ENCODE data around the gene CATSPERZ. TPM values are rescaled to one million over a fixed set of nuclear protein-coding genes. Genes with fewer than 3 reads are reported as not detected.
"Not testable (repeated sequence)": the region's sequence is repeated elsewhere in the genome, so short reads cannot be mapped to it uniquely, and the experiment has no call there.

CATSPERZ gene
- total and polyA plus RNA-seq, 2 experiments from 2014 or later = 0.46 TPM; not detected in 1

- no peak overlapping the region for H3K4me3 ChIP-seq
- no peak overlapping the region for H3K4me2 ChIP-seq
- peaks cover 14% of the 10 kb centered on the region for H3K79me2 ChIP-seq
- no peaks in the 10 kb centered on the region for H3K9me3 ChIP-seq (ENCODE audit: low read depth)
- no peaks in the 10 kb centered on the region for H4K20me1 ChIP-seq (ENCODE audit: insufficient read depth, poor library complexity, severe bottlenecking)
- WGBS (ENCODE audit: low lambda C conversion rate, missing lambda C conversion rate) = 87% methylated on average over 5 of the region's 5 CpGs
- no peak overlapping the region for H3K27ac ChIP-seq
- H3K27me3 ChIP-seq = no peaks in the 10 kb centered on the region
- peak; percentile 3 for DNase-seq (ENCODE audit: low spot score)
- H3K4me1 ChIP-seq (ENCODE audit: insufficient read depth) = peaks cover 20% of the 10 kb centered on the region
- no peaks in the 10 kb centered on the region for H3K9me2 ChIP-seq (replicated peaks; ENCODE audit: insufficient read depth)
- H3K36me3 ChIP-seq (replicated peaks; ENCODE audit: insufficient read depth, low read depth) = no peaks in the 10 kb centered on the region
- TF ChIP-seq, protein P1, sequence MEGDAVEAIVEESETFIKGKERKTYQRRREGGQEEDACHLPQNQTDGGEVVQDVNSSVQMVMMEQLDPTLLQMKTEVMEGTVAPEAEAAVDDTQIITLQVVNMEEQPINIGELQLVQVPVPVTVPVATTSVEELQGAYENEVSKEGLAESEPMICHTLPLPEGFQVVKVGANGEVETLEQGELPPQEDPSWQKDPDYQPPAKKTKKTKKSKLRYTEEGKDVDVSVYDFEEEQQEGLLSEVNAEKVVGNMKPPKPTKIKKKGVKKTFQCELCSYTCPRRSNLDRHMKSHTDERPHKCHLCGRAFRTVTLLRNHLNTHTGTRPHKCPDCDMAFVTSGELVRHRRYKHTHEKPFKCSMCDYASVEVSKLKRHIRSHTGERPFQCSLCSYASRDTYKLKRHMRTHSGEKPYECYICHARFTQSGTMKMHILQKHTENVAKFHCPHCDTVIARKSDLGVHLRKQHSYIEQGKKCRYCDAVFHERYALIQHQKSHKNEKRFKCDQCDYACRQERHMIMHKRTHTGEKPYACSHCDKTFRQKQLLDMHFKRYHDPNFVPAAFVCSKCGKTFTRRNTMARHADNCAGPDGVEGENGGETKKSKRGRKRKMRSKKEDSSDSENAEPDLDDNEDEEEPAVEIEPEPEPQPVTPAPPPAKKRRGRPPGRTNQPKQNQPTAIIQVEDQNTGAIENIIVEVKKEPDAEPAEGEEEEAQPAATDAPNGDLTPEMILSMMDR (IDR thresholded peaks at IDR 0.05; ENCODE audit: poor library complexity) = no peak
- TF ChIP-seq EZH2 (IDR thresholded peaks at IDR 0.05; ENCODE audit: borderline replicate concordance) = no peak
- TF ChIP-seq EZH2phosphoT487 (IDR thresholded peaks at IDR 0.05; ENCODE audit: low read depth, severe bottlenecking, unreplicated experiment) = no peak
- no peak overlapping the region for H2AFZ ChIP-seq
Measured at GRCh38 chr11:64323373-64323772, 23.2 kb downstream of the CATSPERZ start.

GRCh38 chr11:64323984-64324383 lies 23.8 kb downstream of the CATSPERZ start:
- H3K27ac ChIP-seq; H3K27me3 ChIP-seq; H3K36me3 ChIP-seq (replicated peaks; ENCODE audit: insufficient read depth, low read depth); H3K9me2 ChIP-seq (replicated peaks; ENCODE audit: insufficient read depth); H3K79me2 ChIP-seq; H4K20me1 ChIP-seq (ENCODE audit: insufficient read depth, poor library complexity, severe bottlenecking); H3K4me3 ChIP-seq; H3K4me2 ChIP-seq; H3K9me3 ChIP-seq (ENCODE audit: low read depth); H2AFZ ChIP-seq: not testable (repeated sequence)
- H3K4me1 ChIP-seq (ENCODE audit: insufficient read depth) = peaks cover 18% of the 10 kb centered on the region
- WGBS (ENCODE audit: low lambda C conversion rate, missing lambda C conversion rate) = 89% methylated on average over 4 of the region's 4 CpGs
- DNase-seq (ENCODE audit: low spot score) = peak; percentile 2

GRCh38 chr11:64324692-64325469 lies 24.7 kb downstream of the CATSPERZ start:
- no peaks in the 10 kb centered on the region for H3K36me3 ChIP-seq (replicated peaks; ENCODE audit: insufficient read depth, low read depth)
- H3K27me3 ChIP-seq = no peaks in the 10 kb centered on the region
- no peak overlapping the region for H3K27ac ChIP-seq
- peak; percentile 3 for DNase-seq (ENCODE audit: low spot score)
- no peaks in the 10 kb centered on the region for H4K20me1 ChIP-seq (ENCODE audit: insufficient read depth, poor library complexity, severe bottlenecking)
- H3K9me3 ChIP-seq (ENCODE audit: low read depth) = no peaks in the 10 kb centered on the region
- no peak overlapping the region for H3K4me2 ChIP-seq
- TF ChIP-seq EZH2phosphoT487 (IDR thresholded peaks at IDR 0.05; ENCODE audit: low read depth, severe bottlenecking, unreplicated experiment) = no peak
- TF ChIP-seq, protein P1 (IDR thresholded peaks at IDR 0.05; ENCODE audit: poor library complexity) = no peak
- TF ChIP-seq EZH2 (IDR thresholded peaks at IDR 0.05; ENCODE audit: borderline replicate concordance) = no peak
- no peak overlapping the region for H2AFZ ChIP-seq
- H3K9me2 ChIP-seq (replicated peaks; ENCODE audit: insufficient read depth) = no peaks in the 10 kb centered on the region
- no peaks in the 10 kb centered on the region for H3K79me2 ChIP-seq
- WGBS (ENCODE audit: low lambda C conversion rate, missing lambda C conversion rate) = 83% methylated on average over 11 of the region's 11 CpGs
- H3K4me3 ChIP-seq = no peak overlapping the region
- H3K4me1 ChIP-seq (ENCODE audit: insufficient read depth) = peaks cover 15% of the 10 kb centered on the region

DNA sequence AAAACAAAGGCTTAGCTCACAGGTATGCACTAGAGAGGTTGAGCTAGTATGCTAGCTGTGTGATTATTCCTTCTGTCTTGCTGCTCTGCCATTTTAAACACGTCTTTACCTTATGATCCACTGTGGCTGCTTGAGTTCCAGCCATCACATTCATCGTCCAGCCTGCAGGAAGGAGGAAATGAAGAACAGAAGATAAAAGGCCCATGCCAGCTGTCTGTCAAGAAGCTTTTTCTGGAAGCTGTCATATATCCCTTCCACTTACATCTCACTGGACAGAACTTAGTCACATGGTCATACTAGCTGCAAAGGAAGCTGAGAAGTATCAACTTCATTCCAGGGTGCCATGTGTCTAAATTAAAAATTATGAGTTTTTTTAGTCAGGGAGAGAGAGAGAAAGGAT lies 27.2 kb downstream of the CATSPERZ start:
- Histone ChIP-seq H3K36me3 (replicated peaks; ENCODE audit: insufficient read depth, low read depth) (no peaks in the 10 kb centered on the region), H3K27ac (no peak overlapping the region), H3K4me2 (no peak overlapping the region), H3K4me3 (no peak overlapping the region), H3K9me3 (ENCODE audit: low read depth) (no peaks in the 10 kb centered on the region), H4K20me1 (ENCODE audit: insufficient read depth, poor library complexity, severe bottlenecking) (no peaks in the 10 kb centered on the region), H3K9me2 (replicated peaks; ENCODE audit: insufficient read depth) (no peaks in the 10 kb centered on the region), H3K27me3 (no peaks in the 10 kb centered on the region), H3K79me2 (no peaks in the 10 kb centered on the region), H3K4me1 (ENCODE audit: insufficient read depth) (no peaks in the 10 kb centered on the region), H2AFZ (no peak overlapping the region)
- 83% methylated on average over 2 of the region's 2 CpGs for WGBS (ENCODE audit: low lambda C conversion rate, missing lambda C conversion rate)
- DNase-seq (ENCODE audit: low spot score) = no peak
- no peak for TF ChIP-seq EZH2 (IDR thresholded peaks at IDR 0.05; ENCODE audit: borderline replicate concordance)
- TF ChIP-seq, protein P1 (IDR thresholded peaks at IDR 0.05; ENCODE audit: poor library complexity) = no peak
- no peak for TF ChIP-seq EZH2phosphoT487 (IDR thresholded peaks at IDR 0.05; ENCODE audit: low read depth, severe bottlenecking, unreplicated experiment)

All from hepatocyte (in vitro differentiated cells).